Parathyroid adenoma (tissue), 2 donors: ENCODE results near the gene PHYKPL.

Experiments
- H2AFZ ChIP-seq: fragments of 300-600 bp; sonication (generic); one replicate; pipeline ENCODE4 v1.7.0; 2017; ENCODE audit warnings: antibody characterized with exemption, mild to moderate bottlenecking
- H3K27ac ChIP-seq: fragments of 300-600 bp; sonication (generic); one replicate; pipeline ENCODE4 v1.7.0; 2017
- H3K27me3 ChIP-seq: fragments of 300-600 bp; sonication (generic); one replicate; pipeline ENCODE4 v1.7.0; 2017; ENCODE audit warnings: low read length; ENCODE audit not compliant: control insufficient read depth, insufficient read depth
- H3K36me3 ChIP-seq: fragments of 300-600 bp; sonication (generic); one replicate; pipeline ENCODE4 v1.7.0; 2017; ENCODE audit warnings: low read length; ENCODE audit not compliant: control insufficient read depth, insufficient read depth
- H3K4me1 ChIP-seq: fragments of 300-600 bp; sonication (generic); one replicate; pipeline ENCODE4 v1.7.0; 2017; ENCODE audit warnings: control low read depth
- H3K4me2 ChIP-seq: fragments of 300-600 bp; sonication (generic); one replicate; pipeline ENCODE4 v1.7.0; 2017; ENCODE audit warnings: low read length
- H3K4me3 ChIP-seq: fragments of 300-600 bp; sonication (generic); one replicate; pipeline ENCODE4 v1.7.0; 2017; ENCODE audit warnings: low read depth, low read length
- H3K79me2 ChIP-seq: fragments of 300-600 bp; sonication (generic); one replicate; pipeline ENCODE4 v1.7.0; 2017; ENCODE audit warnings: control low read depth
- H3K9ac ChIP-seq: fragments of 300-600 bp; sonication (generic); one replicate; pipeline ENCODE4 v1.7.0; 2017; ENCODE audit warnings: mild to moderate bottlenecking
- H3K9me3 ChIP-seq: fragments of 300-600 bp; sonication (generic); one replicate; pipeline ENCODE4 v1.7.0; 2017; ENCODE audit warnings: low read length; ENCODE audit not compliant: control insufficient read depth
- CTCF ChIP-seq: fragments of 300-600 bp; sonication (generic); IDR thresholded peaks from one replicate; pipeline ENCODE4 v1.7.0; 2017; ENCODE audit warnings: antibody characterized with exemption, mild to moderate bottlenecking
- donor health status: primary hyperparathyroidism.

PHYKPL gene

GRCh38 chr5:178160176-178160575 lies 72.4 kb downstream of the PHYKPL start:
- Histone ChIP-seq H3K36me3 (no peaks in the 10 kb centered on the region), H2AFZ (no peak overlapping the region), H3K79me2 (no peaks in the 10 kb centered on the region), H3K27ac (no peak overlapping the region), H3K4me2 (no peak overlapping the region), H3K9ac (no peak overlapping the region), H3K27me3 (no peaks in the 10 kb centered on the region), H3K4me3 (no peak overlapping the region), H3K4me1 (no peaks in the 10 kb centered on the region), H3K9me3 (no peaks in the 10 kb centered on the region)
- no peak for TF ChIP-seq CTCF
